Measurements from ENCODE around the gene MCUR1. TPM values are rescaled to one million over a fixed set of nuclear protein-coding genes. Genes with fewer than 3 reads are reported as not detected.

Gene MCUR1
- total and polyA plus RNA-seq, 2 donors (not counting 1 experiment from before 2014, with no cell fraction given) = 6.3 to 12.4 TPM

- Histone ChIP-seq H4K20me1 (ENCODE audit: control insufficient read depth, extremely low read depth, insufficient read depth, low read length) (no peaks in the 10 kb centered on the region), H3K4me2 (ENCODE audit: extremely low read depth, insufficient read depth, low read length) (no peak overlapping the region), H3K27ac (ENCODE audit: insufficient read depth, low read length) (no peak overlapping the region), H3K79me2 (ENCODE audit: control insufficient read depth, insufficient read depth, low read length) (no peaks in the 10 kb centered on the region), H3K27me3 (ENCODE audit: control insufficient read depth, insufficient read depth, low read length) (no peaks in the 10 kb centered on the region), H3K9me3 (ENCODE audit: control insufficient read depth, insufficient read depth, low read depth, low read length) (no peaks in the 10 kb centered on the region), H2AFZ (ENCODE audit: low read length) (no peak overlapping the region), H3K4me1 (ENCODE audit: control insufficient read depth, extremely low read depth, insufficient read depth, low read length) (no peaks in the 10 kb centered on the region), H3K9ac (ENCODE audit: insufficient read depth, low read length) (no peak overlapping the region), H3K4me3 (replicated peaks in 1 of 4; ENCODE audit: control extremely low read depth in 1 of 4, insufficient read depth in 1 of 4, low read depth in 3 of 4, low read length in 4 of 4) (no peak overlapping the region), H3K36me3 (ENCODE audit: control insufficient read depth, insufficient read depth, low read length) (peaks cover 2% of the 10 kb centered on the region)
- peak; percentile 52 to 78 for DNase-seq (ENCODE audit: low read depth in 2 of 2)
- TF ChIP-seq EZH2 (IDR thresholded peaks at IDR 0.05; ENCODE audit: low read length, missing control alignments) (no peak), CTCF (conservative IDR thresholded peaks at IDR 0.05 in 1 of 2, IDR thresholded peaks at IDR 0.05 in 1 of 2; ENCODE audit: low read depth in 1 of 2, low read length in 2 of 2) (no peak)
Measured at GRCh38 chr6:13794184-13794583, 20.2 kb downstream of the MCUR1 start.

DNA sequence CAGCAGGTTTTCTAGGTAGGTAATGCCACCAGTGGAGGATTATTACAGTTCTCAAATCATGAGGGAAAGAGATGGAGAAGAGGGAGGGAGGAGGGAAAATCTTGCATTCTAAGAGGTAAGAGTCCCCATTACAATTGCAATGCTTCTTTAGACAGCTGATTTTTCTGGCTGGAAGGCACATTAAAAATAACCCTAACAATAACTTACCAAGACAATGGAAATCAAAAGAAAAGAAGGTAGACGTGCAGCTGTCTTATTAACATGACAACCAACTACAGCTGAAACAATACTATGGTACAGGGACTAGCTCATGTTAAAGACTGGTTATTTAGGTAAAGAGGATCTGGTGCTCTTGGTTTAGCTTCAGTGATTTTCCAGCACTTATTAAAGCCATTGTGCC, 24.6 kb downstream of the MCUR1 start:
- Histone ChIP-seq H3K4me1 (ENCODE audit: control insufficient read depth, extremely low read depth, insufficient read depth, low read length) (no peaks in the 10 kb centered on the region), H3K27ac (ENCODE audit: insufficient read depth, low read length) (no peak overlapping the region), H3K36me3 (ENCODE audit: control insufficient read depth, insufficient read depth, low read length) (no peaks in the 10 kb centered on the region), H3K4me3 (replicated peaks in 1 of 4; ENCODE audit: control extremely low read depth in 1 of 4, insufficient read depth in 1 of 4, low read depth in 3 of 4, low read length in 4 of 4) (no peak overlapping the region), H3K4me2 (ENCODE audit: extremely low read depth, insufficient read depth, low read length) (no peak overlapping the region), H4K20me1 (ENCODE audit: control insufficient read depth, extremely low read depth, insufficient read depth, low read length) (no peaks in the 10 kb centered on the region), H2AFZ (ENCODE audit: low read length) (no peak overlapping the region), H3K27me3 (ENCODE audit: control insufficient read depth, insufficient read depth, low read length) (no peaks in the 10 kb centered on the region), H3K79me2 (ENCODE audit: control insufficient read depth, insufficient read depth, low read length) (no peaks in the 10 kb centered on the region), H3K9ac (ENCODE audit: insufficient read depth, low read length) (no peak overlapping the region), H3K9me3 (ENCODE audit: control insufficient read depth, insufficient read depth, low read depth, low read length) (no peaks in the 10 kb centered on the region)
- no peak for DNase-seq (ENCODE audit: low read depth in 2 of 2)
- TF ChIP-seq EZH2 (IDR thresholded peaks at IDR 0.05; ENCODE audit: low read length, missing control alignments) (no peak), CTCF (conservative IDR thresholded peaks at IDR 0.05 in 1 of 2, IDR thresholded peaks at IDR 0.05 in 1 of 2; ENCODE audit: low read depth in 1 of 2, low read length in 2 of 2) (no peak)

DNA sequence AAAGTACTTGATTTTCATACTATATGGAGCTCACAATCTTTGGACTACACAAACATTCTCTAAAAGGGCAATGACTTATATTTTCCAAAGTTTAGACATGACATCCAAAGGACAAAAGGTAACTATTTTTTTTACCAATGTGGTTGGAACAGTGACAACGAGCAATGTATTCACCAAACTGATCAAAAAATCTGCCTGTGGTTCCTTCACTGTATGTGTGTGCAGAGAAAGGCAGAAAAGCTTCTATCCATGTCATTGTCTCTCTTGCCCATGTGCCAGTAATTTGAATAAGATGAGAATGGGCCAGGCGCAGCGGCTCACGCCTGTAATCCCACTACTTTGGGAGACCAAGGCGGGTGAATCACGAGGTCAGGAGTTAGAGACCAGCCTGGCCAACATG, 25.5 kb downstream of the MCUR1 start:
- Histone ChIP-seq H4K20me1 (ENCODE audit: control insufficient read depth, extremely low read depth, insufficient read depth, low read length) (no peaks in the 10 kb centered on the region), H3K9ac (ENCODE audit: insufficient read depth, low read length) (no peak overlapping the region), H3K27ac (ENCODE audit: insufficient read depth, low read length) (no peak overlapping the region), H3K36me3 (ENCODE audit: control insufficient read depth, insufficient read depth, low read length) (no peaks in the 10 kb centered on the region), H3K9me3 (ENCODE audit: control insufficient read depth, insufficient read depth, low read depth, low read length) (no peaks in the 10 kb centered on the region), H2AFZ (ENCODE audit: low read length) (no peak overlapping the region), H3K4me1 (ENCODE audit: control insufficient read depth, extremely low read depth, insufficient read depth, low read length) (no peaks in the 10 kb centered on the region), H3K27me3 (ENCODE audit: control insufficient read depth, insufficient read depth, low read length) (no peaks in the 10 kb centered on the region), H3K79me2 (ENCODE audit: control insufficient read depth, insufficient read depth, low read length) (no peaks in the 10 kb centered on the region), H3K4me3 (replicated peaks in 1 of 4; ENCODE audit: control extremely low read depth in 1 of 4, insufficient read depth in 1 of 4, low read depth in 3 of 4, low read length in 4 of 4) (no peak overlapping the region), H3K4me2 (ENCODE audit: extremely low read depth, insufficient read depth, low read length) (no peak overlapping the region)
- no peak for DNase-seq (ENCODE audit: low read depth in 2 of 2)
- no peak for TF ChIP-seq EZH2 (IDR thresholded peaks at IDR 0.05; ENCODE audit: low read length, missing control alignments)
- TF ChIP-seq CTCF (conservative IDR thresholded peaks at IDR 0.05 in 1 of 2, IDR thresholded peaks at IDR 0.05 in 1 of 2; ENCODE audit: low read depth in 1 of 2, low read length in 2 of 2) = no peak

Measured in fibroblast of lung (primary cell).